Neural crest cell (in vitro differentiated cells): Measurements from ENCODE around the gene ABI1. TPM values are rescaled to one million over a fixed set of nuclear protein-coding genes. Genes with fewer than 3 reads are reported as not detected.

Source experiments
- DNase-seq: peaks from one replicate; pipeline ENCODE4 v3.0.0; 2021; ENCODE audit warnings: low read depth, mixed read lengths, low spot score
- H3K27ac Mint-ChIP-seq: one replicate; pipeline ENCODE4 v1.8.0; 2021; ENCODE audit warnings: mild to moderate bottlenecking, mixed read lengths; ENCODE audit not compliant: unreplicated experiment
- H3K27me3 Mint-ChIP-seq: 2 replicates; pipeline ENCODE4 v1.8.0; 2021; ENCODE audit warnings: low read depth, mild to moderate bottlenecking, mixed read lengths
- H3K36me3 Mint-ChIP-seq: 2 replicates; pipeline ENCODE4 v1.8.0; 2021; ENCODE audit warnings: low read depth, mild to moderate bottlenecking, mixed read lengths
- H3K4me1 Mint-ChIP-seq: 2 replicates; pipeline ENCODE4 v1.8.0; 2021; ENCODE audit warnings: mixed read lengths
- H3K4me3 Mint-ChIP-seq: one replicate; pipeline ENCODE4 v1.8.0; 2021; ENCODE audit warnings: mild to moderate bottlenecking, mixed read lengths
- H3K9me3 Mint-ChIP-seq: 2 replicates; pipeline ENCODE4 v1.8.0; 2021; ENCODE audit warnings: mixed read lengths
- total RNA-seq: library from RNA; stranded (reverse); gene quantifications from 2 replicates; pipeline ENCODE4 v1.2.1, GENCODE V29; 2021
- TF ChIP-seq, protein P1 (sequence below): fragments of 200-600 bp; sonication (generic); conservative IDR thresholded peaks from 2 replicates; pipeline ENCODE4 v1.5.0; 2021; ENCODE audit warnings: antibody characterized with exemption, mild to moderate bottlenecking

The ABI1 gene
- total RNA-seq, 1 donor from 2014 or later: 27.6 TPM

DNA sequence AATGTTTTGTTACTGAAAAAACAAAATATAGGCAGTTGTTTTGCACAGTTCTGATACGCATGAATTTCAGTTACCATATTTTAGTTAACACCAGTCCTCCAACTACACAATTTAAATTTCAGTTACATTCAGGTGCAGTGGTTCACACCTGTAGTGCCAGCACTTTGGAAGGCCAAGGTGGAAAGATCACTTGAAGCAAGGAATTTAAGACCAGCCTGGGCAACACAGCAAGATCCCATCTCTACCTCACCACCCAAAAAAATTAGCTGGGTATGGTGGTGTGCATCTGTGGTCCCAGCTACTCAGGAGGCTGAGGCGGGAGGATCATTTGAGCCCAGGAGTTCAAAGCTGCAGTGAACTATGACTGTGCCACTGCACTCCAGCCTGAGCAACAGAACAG, 45.3 kb downstream of the ABI1 start:
- H3K4me1 Mint-ChIP-seq: peaks cover 19% of the 10 kb centered on the region
- no peak overlapping the region for H3K27ac Mint-ChIP-seq
- H3K9me3 Mint-ChIP-seq: no peaks in the 10 kb centered on the region
- no peaks in the 10 kb centered on the region for H3K27me3 Mint-ChIP-seq
- no peak overlapping the region for H3K4me3 Mint-ChIP-seq
- no peak for DNase-seq
- H3K36me3 Mint-ChIP-seq: no peaks in the 10 kb centered on the region
- TF ChIP-seq, protein P1, sequence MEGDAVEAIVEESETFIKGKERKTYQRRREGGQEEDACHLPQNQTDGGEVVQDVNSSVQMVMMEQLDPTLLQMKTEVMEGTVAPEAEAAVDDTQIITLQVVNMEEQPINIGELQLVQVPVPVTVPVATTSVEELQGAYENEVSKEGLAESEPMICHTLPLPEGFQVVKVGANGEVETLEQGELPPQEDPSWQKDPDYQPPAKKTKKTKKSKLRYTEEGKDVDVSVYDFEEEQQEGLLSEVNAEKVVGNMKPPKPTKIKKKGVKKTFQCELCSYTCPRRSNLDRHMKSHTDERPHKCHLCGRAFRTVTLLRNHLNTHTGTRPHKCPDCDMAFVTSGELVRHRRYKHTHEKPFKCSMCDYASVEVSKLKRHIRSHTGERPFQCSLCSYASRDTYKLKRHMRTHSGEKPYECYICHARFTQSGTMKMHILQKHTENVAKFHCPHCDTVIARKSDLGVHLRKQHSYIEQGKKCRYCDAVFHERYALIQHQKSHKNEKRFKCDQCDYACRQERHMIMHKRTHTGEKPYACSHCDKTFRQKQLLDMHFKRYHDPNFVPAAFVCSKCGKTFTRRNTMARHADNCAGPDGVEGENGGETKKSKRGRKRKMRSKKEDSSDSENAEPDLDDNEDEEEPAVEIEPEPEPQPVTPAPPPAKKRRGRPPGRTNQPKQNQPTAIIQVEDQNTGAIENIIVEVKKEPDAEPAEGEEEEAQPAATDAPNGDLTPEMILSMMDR: no peak

DNA sequence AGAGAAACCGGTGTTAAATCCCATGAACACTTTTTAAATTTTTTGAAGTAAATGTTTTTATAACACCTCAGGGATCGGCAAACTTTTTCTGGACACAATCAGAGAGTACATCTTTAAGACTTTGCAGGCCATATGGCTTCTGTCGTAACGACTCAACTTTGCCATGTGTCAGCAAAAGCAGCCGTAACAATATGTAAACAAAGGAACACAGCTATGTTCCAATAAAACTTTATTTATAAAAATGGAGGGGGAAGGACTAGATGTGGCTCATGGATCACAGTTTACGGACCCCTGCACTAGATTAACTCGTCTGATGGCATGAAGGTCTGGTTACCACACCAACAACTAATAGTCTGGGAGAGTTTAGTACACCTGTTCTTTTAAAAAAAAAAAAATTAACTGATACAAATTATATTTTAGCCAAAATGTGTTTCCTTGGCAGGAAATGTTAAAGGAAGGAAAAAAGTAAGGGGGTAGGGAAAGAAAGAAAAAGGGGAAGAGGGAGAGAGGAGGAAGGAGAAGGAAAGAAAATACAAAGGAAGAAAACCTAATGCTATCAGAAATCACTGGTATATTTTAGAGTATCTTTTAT, 50.2 kb downstream of the ABI1 start:
- TF ChIP-seq, protein P1: no peak

GRCh38 chr10:26809973-26810372, 50.8 kb downstream of the ABI1 start:
- H3K9me3 Mint-ChIP-seq: no peaks in the 10 kb centered on the region
- H3K27me3 Mint-ChIP-seq: no peaks in the 10 kb centered on the region
- H3K4me1 Mint-ChIP-seq: peaks cover under 1% of the 10 kb centered on the region
- H3K27ac Mint-ChIP-seq: no peak overlapping the region
- DNase-seq: no peak
- no peaks in the 10 kb centered on the region for H3K36me3 Mint-ChIP-seq
- no peak overlapping the region for H3K4me3 Mint-ChIP-seq
- TF ChIP-seq, protein P1: no peak

More for the DNA sequence above, 50.2 kb downstream of the ABI1 start:
- H3K27me3 Mint-ChIP-seq: no peaks in the 10 kb centered on the region
- no peaks in the 10 kb centered on the region for H3K9me3 Mint-ChIP-seq
- no peak overlapping the region for H3K4me3 Mint-ChIP-seq
- no peak for DNase-seq
- no peaks in the 10 kb centered on the region for H3K36me3 Mint-ChIP-seq
- no peak overlapping the region for H3K27ac Mint-ChIP-seq
- no peaks in the 10 kb centered on the region for H3K4me1 Mint-ChIP-seq

GRCh38 chr10:26807532-26807931, 53.2 kb downstream of the ABI1 start:
- no peaks in the 10 kb centered on the region for H3K27me3 Mint-ChIP-seq
- H3K4me3 Mint-ChIP-seq: no peak overlapping the region
- H3K9me3 Mint-ChIP-seq: no peaks in the 10 kb centered on the region
- no peak for DNase-seq
- no peak overlapping the region for H3K27ac Mint-ChIP-seq
- peaks cover 14% of the 10 kb centered on the region for H3K4me1 Mint-ChIP-seq
- TF ChIP-seq, protein P1: no peak
- H3K36me3 Mint-ChIP-seq: no peaks in the 10 kb centered on the region

GRCh38 chr10:26806557-26806956, 54.2 kb downstream of the ABI1 start:
- peaks cover 17% of the 10 kb centered on the region for H3K4me1 Mint-ChIP-seq
- no peak overlapping the region for H3K27ac Mint-ChIP-seq
- H3K4me3 Mint-ChIP-seq: no peak overlapping the region
- no peaks in the 10 kb centered on the region for H3K27me3 Mint-ChIP-seq
- DNase-seq: no peak
- H3K9me3 Mint-ChIP-seq: no peaks in the 10 kb centered on the region
- H3K36me3 Mint-ChIP-seq: no peaks in the 10 kb centered on the region
- TF ChIP-seq, protein P1: no peak
